CD4-positive, alpha-beta T cell treated with Interleukin-1 beta for 1 hour (primary cell): ENCODE measurements around the gene DBF4B.
"Not testable (repeated sequence)": the region's sequence is repeated elsewhere in the genome, so short reads cannot be mapped to it uniquely, and the experiment has no call there.

ENCODE experiments used
- DNase-seq, 2 donors: peaks; one replicate each; pipeline ENCODE4 v3.0.0-alpha.2; 2020 to 2022

The DBF4B gene

GRCh38 chr17:44708401-44709263 is at the start of gene DBF4B:
Gene DBF4B (plus strand): TSS chr17:44708665. CDS start chr17:44708821, 156 bp downstream.
- DNase-seq = peak; percentile 84 to 89

GRCh38 chr17:44661835-44662234 is 46.6 kb upstream of the DBF4B start:
- DNase-seq = no peak

GRCh38 chr17:44663095-44663494 is 45.4 kb upstream of the DBF4B start:
- no peak for DNase-seq

GRCh38 chr17:44664867-44665266 is 43.6 kb upstream of the DBF4B start:
- DNase-seq = no peak

GRCh38 chr17:44666006-44666405 is 42.5 kb upstream of the DBF4B start:
- no peak for DNase-seq

GRCh38 chr17:44672479-44673093 is 35.9 kb upstream of the DBF4B start:
- DNase-seq = no peak

GRCh38 chr17:44673893-44674292 is 34.6 kb upstream of the DBF4B start:
- no peak for DNase-seq

- DNase-seq = no peak
Observed at GRCh38 chr17:44677136-44677535, 31.3 kb upstream of the DBF4B start.

- DNase-seq = not testable (repeated sequence)
Observed at GRCh38 chr17:44683303-44683702, 25.2 kb upstream of the DBF4B start.

GRCh38 chr17:44687756-44688155 is 20.7 kb upstream of the DBF4B start:
- no peak for DNase-seq

GRCh38 chr17:44688200-44688599 is 20.3 kb upstream of the DBF4B start:
- DNase-seq = no peak

GRCh38 chr17:44688675-44689476 is 19.6 kb upstream of the DBF4B start:
- DNase-seq = no peak

GRCh38 chr17:44689477-44690217 is 18.8 kb upstream of the DBF4B start, which contains the start of gene CCDC43:
Gene CCDC43 (minus strand): TSS chr17:44689776. CDS start chr17:44689753, 23 bp downstream.
- peak; percentile 92 for DNase-seq

GRCh38 chr17:44690746-44691306 is 17.6 kb upstream of the DBF4B start:
- peak in 1 of 2 donors; percentile 15 for DNase-seq

GRCh38 chr17:44693609-44694008 is 14.9 kb upstream of the DBF4B start:
- DNase-seq = no peak

GRCh38 chr17:44700288-44700687 is 8.2 kb upstream of the DBF4B start:
- DNase-seq = not testable (repeated sequence)

GRCh38 chr17:44707755-44708400 is 587 bp upstream of the DBF4B start:
- DNase-seq = no peak

- no peak for DNase-seq
Observed at GRCh38 chr17:44719444-44719843, 11.0 kb downstream of the DBF4B start.

GRCh38 chr17:44722254-44722653 is 13.8 kb downstream of the DBF4B start:
- DNase-seq = no peak

- not testable (repeated sequence) for DNase-seq
Observed at GRCh38 chr17:44726121-44726520, 17.7 kb downstream of the DBF4B start.

GRCh38 chr17:44733753-44734152 is 25.3 kb downstream of the DBF4B start:
- DNase-seq = no peak

- no peak for DNase-seq
Observed at GRCh38 chr17:44734272-44734671, 25.8 kb downstream of the DBF4B start.
